Fibroblast of mammary gland (primary cell): ENCODE measurements around the gene MAN1A2.

ENCODE experiments used
- DNase-seq: peaks from one replicate; pipeline ENCODE4 v3.0.0-alpha.2; 2010; ENCODE audit warnings: low read depth
- H3K4me3 ChIP-seq: 2 replicates; pipeline ENCODE4 v1.5.1; 2011; ENCODE audit warnings: low read depth, mild to moderate bottlenecking, low read length, moderate library complexity; ENCODE audit not compliant: control insufficient read depth
- CTCF ChIP-seq: conservative IDR thresholded peaks from 2 replicates; pipeline ENCODE4 v1.5.1; 2011; ENCODE audit warnings: low read depth, low read length, inconsistent platforms; ENCODE audit not compliant: control insufficient read depth, insufficient read depth

Gene MAN1A2

GRCh38 chr1:117364240-117364639 lies 3.0 kb upstream of the MAN1A2 start:
- no peak for DNase-seq
- no peak overlapping the region for H3K4me3 ChIP-seq
- no peak for TF ChIP-seq CTCF

- H3K4me3 ChIP-seq = peak overlapping the region; percentile 89
- peak; percentile 34 for DNase-seq
- TF ChIP-seq CTCF = no peak
Measured at GRCh38 chr1:117365350-117366176, 1.7 kb upstream of the MAN1A2 start.

GRCh38 chr1:117366177-117367045 lies 838 bp upstream of the MAN1A2 start:
- peak overlapping the region; percentile 89 for H3K4me3 ChIP-seq
- peak; percentile 59 for DNase-seq
- no peak for TF ChIP-seq CTCF

GRCh38 chr1:117368116-117369108 lies 1.2 kb downstream of the MAN1A2 start:
- peak; percentile 41 for DNase-seq
- H3K4me3 ChIP-seq = peak overlapping the region; percentile 89
- TF ChIP-seq CTCF = no peak

- TF ChIP-seq CTCF = no peak
Measured at GRCh38 chr1:117370071-117370470, 2.8 kb downstream of the MAN1A2 start.

GRCh38 chr1:117370509-117370908 lies 3.3 kb downstream of the MAN1A2 start:
- no peak for TF ChIP-seq CTCF
- no peak overlapping the region for H3K4me3 ChIP-seq

More at GRCh38 chr1:117370071-117370470, 2.8 kb downstream of the MAN1A2 start:
- DNase-seq = peak; percentile 22
- H3K4me3 ChIP-seq = peak overlapping the region; percentile 89

More at GRCh38 chr1:117370509-117370908, 3.3 kb downstream of the MAN1A2 start:
- no peak for DNase-seq
